Activated gamma-delta T cell treated with anti-CD3 and anti-CD28 coated beads, Interleukin-2, amount 50 U/mL, for 16 hours (primary cell): Measurements from ENCODE around the gene METTL16.
A peak's percentile ranks its signal among the peaks of the same experiment; 100 is the strongest.

Experiments
- DNase-seq: peaks from one replicate; pipeline ENCODE4 v3.0.0-alpha.2; 2020; ENCODE audit warnings: low read depth

METTL16 gene

DNA sequence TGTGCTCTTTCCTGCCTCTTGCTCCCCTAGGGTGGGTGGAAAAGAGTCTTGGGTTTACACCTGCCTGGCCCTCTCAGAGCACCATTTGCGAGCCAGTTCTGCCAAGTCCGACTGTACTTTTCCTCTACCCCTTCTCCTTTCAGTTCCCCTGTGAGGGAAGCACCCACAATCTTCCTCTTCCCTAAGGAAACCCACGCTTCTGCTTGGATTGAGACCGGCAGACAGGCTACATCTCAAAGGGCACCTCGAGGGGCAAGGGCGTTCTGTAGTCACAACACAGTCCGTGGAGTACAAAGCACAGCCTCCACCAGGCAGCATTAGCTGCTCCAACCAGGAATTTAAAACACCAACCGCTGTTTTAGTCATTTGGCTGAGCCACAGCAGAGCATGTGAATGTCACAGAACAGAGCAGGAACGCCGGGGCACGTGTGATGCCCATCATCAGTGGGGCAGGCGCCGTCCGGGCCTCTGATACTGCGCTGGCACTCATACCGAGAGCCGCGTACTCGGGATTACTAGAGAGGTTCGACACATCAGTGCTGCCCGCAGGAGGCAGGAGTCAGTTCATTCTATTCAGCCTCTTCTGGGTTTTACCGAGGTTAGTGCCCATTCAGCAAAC lies 97.1 kb downstream of the METTL16 start:
- DNase-seq, result no peak

DNA sequence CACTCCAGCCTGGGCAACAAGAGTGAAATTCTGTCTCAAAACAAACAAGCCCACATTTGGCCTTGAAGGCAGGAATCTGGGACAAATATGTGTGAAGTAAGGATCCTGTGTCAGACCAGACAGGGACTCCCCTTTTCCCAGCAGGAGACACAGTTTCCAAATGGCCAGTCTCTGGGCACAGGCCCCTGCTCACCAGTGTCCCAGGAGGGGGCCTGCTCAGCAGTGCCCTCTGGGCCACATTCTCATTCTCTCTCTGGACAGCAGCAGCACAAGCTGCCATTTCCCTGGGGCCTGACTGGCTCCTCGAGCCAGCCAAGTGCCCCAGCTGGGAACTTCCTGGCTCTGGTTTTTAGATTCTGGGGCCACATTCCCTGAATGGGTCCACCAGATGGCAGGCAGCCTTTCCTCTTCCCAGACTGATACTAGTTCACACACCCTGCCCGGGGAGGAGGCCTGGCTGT lies 99.1 kb downstream of the METTL16 start:
- DNase-seq, result no peak

DNA sequence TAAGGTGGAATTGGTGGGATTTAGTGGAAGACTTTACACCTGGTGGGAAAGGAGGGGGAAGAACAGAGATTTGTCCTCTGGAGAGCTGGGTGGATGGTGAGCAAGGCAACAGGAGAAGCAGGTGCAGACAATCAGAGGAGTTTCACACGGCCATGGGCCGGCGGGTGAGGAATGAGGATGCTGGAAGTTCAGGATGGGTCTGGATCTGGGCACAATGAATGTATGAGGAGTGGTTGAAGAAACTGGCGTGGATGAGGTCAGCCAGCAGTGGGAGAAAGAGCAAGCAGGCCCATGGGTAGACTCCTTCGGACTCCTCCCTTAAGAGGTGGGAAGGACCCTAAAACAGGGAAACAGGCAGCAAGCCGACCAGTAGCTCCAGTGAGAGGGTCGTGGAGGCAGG lies 100.7 kb downstream of the METTL16 start:
- DNase-seq, result no peak

DNA sequence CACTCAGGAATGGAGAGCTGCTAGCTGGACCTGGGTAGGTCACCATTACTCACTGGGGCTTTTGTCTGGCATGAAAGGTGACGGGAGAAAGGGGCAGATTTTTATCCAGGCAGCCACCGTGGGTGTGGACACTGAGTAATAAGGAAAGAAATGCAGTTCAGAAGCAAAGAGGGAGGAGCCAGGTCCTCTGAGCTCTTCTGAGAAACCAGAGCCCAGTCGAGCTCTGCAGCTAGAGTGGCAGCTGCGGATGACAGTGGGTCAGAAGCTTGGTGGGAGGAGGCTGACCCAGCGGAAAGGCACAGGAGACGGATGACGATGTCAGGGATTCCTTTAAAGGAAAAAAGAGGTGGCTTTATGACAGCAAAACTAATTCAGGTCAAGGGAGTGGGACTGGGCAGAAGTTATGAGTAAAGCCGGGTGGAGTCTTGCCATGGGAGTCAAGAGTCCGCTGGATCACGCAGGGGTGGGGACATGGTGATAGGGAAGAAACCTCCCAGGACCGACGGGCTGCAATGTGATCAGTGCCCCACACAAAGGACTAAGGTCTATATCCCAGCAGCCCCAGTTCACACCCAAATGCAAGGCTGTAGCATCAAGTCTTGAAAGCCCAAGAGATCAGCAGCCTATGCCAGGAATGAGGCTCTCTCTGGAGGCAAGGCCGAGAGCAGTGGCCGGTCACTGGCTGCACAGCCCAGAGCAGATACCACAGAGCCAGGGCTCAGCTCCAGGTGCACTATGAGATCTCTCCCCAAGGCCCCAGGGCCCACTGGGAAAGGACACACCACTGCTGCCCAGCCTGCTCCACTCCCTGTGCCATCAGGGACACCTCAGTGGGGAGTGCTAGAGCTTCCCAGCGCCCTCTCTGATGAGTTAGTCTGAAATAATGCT lies 104.5 kb downstream of the METTL16 start:
- DNase-seq, result no peak

DNA sequence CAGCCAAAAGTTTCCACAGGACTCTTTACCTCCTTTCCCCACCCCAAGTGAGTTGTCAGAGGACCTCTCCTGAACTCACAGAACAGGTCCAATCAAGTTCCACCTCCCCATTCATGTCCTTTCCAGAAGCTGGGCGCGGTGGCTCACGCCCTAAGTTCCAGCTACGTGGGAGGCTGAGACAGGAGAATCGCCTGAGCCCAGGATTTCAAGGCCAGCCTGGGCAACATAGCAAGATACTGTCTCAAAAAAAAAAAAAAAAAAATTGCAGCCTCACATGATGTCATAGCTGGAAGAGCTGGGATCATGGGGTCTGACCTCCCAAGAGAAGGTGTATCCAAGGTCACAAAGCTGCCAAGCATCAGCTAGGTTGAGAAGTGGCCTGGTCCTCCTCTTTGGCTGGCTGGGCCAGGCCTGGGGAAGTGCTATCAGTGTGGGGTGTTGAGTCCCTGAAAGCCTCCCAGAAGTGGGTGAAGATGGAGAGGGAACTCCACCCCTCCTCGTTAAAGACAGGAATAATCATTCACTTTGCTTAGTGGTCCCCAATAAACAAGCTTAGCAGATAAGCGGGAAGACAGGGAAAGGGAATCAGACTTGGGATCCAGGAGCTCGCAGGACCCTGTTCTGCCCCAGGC lies 105.3 kb downstream of the METTL16 start:
- no peak for DNase-seq

DNA sequence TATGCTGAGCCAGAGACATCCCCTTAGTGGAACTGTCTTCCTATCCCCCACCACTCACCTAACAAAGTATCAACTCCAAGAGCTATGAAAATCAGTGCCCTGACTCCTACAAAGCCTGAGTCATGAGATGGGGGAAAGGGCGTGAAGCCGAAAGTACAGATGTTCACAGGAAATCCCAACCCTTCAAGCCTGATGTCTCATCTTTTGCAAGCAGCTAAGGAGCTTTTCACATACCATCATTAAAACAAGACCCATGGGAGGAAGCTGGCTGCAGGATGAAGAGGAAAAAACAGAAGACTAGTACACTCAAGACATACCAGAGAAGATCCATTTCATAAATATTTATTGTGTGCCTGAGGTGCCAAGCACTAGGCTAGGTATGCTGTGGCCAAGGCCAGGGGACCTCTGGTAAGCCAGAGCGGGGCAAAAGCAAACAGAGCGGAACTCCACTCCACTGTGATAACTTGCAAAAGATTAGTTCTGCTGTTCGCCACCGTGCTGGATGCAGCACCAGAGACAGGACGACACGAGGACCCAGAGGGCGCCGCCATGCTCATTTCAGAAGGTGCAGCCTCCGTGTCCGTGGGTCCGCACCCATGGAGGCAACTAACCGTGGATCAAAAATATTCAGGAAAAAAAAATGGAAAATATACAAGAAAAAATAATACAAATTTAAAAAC lies 106.3 kb downstream of the METTL16 start:
- no peak for DNase-seq

DNA sequence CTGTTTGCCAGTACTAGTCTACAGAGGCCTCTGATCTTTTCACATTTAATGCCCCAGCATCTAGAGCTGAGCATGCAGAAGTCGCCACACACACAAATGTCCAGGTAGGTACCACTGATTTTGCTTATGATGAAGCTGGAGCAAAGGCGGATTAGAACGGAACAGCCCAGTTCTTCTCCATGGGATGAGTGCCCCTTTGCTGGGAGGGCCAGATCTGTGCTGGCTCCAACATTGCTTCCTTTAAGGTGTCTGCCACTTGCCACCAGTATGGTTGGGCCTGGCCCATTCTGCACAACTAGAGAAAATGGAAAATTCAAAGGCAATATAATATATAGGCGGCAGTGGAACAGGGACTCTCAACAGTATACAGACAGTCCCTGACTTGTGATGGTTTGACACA lies 108.6 kb downstream of the METTL16 start:
- no peak for DNase-seq

DNA sequence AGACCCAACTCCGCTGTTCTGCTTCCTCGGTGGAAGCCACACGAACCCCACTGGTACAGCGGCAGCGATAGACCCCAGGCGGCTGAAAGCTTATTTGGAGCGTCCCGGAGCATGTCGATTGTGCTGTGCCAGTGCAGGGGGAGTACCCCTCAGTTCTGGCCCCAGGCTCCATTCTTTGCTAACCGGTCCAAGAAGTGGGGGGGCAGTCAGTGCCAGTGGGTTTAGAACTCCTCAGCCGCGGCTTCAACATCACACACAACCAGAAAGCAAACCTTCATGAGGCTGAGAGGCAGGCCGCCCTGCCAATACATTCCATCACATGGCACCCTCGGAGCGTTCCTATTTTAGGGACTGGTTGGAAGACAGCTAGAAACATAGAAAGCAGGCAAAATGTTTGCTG lies 109.1 kb downstream of the METTL16 start:
- DNase-seq, result no peak

DNA sequence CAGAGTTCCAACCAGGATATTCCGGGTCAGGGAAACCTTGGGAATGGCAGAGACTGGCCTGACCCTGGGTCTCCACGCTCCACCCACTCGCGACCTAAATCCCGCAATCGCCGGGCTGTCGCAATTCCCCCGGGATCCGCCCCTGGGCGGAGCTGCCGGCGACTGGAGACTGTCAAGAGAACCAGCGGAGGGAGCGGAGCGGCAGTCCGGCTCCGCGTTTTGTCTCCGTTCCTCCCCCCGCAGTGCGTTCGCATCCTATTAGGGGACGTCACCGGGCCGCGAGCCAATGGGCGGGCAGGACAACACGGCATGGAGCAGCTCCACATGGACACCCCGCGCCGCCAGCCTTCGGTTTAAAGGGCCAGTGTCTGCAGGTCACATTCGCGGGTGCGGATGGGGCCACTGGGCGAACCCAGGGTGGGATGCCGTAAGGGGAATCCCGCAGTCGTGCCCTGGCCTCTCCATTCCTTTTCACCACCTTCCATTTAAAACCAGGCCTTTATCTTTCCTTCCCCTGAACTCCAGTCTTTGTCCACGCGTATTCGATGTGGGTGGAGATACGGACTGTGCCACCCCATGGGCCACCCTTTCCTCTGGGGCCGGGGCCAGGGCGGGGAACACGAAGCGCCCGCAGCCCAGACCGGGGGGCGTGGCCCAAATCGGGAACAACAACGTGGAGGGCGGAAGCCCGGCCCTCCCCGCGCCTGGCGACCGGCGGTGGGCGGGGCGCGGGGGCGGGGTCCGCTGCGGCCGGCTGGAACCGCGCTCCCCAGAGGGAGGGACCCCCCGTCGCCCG lies 110.1 kb downstream of the METTL16 start:
- peak; percentile 100 for DNase-seq

DNA sequence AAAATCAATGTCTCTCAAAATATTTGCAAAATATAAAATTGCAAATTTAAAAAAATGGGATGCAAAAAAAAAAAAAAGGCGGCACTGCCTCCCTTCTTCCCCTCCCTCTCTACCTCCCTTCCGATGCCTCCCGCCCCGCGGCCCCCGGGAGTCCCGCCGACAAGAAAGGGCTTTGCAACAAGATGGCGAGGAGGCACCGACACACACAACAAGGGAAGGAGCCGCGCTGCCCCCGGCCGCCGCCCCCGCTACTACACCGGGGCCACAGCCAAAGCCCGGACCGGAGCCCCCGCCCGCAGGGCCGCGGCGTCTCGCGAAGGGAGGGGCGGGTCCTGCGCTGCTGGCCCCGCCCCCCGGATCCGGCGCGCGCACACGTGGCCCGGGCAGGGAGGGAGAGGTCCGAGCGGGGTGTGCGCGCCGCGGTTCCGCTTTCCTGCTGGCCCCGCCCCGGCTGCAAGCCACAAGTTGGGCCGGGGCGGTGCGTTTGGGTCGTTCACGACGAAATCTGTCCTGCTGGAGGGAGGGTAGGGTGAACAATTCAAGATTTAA lies 110.7 kb downstream of the METTL16 start, which contains the start of gene MNT:
Gene MNT (minus strand): TSS at position 184 of the 549 bp plus-strand sequence. CDS start 348 bp downstream, outside the sequence.
- peak; percentile 91 for DNase-seq

DNA sequence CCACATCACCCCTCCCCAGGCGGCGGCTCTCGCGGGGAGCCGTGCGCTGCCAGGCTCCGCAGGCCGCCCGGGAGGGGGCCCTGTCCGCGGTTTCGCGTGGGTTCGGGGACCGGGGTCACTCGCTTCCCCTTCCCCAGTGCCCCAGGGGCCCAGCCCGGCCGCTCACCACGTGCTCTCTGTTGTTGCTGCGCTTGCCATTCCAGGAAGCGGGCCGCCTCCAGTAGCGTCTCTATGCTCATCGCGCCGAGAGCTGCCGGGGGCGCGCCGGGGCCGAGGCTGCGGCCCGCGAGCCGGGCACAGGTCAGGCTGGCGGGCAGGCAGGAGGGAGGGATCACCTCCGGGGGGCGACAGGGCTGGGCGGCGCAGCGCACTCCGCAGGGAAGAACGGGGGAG lies 111.2 kb downstream of the METTL16 start:
- peak; percentile 51 for DNase-seq

DNA sequence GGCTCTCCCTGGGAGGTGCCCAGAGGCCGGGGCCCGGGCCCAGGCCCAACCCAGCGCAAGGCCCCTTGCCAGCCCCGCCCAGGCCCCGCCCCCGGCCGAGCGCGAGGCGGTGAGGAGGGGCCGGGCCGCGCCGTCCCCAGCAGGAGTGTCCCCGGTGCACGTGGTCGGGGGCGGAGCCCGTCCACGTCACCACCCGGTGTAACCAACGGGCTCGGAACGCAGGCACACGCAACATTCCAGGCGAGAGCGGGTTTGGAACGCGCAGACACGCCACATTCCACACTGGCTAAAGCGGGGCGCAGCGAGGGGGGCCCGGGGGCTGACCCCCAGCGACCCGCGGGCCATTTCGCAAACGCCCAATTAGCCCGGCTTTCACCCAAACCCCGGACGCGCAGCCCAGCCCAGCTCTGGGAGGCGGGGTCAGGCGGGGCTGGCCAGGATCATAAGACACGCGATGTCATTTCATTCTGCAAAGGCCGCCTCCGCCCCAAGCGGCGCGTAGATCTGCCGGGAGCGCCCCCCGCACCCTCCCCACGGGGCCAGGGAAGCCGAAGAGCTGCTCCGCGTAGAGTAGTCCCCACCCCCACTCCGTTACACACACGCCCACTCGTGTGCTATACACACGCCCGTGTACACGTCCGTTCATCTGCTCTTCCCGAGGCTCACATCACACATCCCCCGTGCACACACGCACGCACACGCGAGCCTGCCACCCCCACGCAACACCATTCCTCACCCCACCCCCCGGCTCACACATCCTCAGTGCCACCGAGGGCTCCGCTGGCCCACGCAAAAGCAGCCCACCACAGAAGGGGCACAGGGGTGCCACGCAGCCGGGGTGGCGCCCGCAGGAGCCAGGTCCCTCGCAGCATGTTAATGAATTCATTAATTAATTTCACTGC lies 111.9 kb downstream of the METTL16 start:
- DNase-seq, result peak; percentile 84

DNA sequence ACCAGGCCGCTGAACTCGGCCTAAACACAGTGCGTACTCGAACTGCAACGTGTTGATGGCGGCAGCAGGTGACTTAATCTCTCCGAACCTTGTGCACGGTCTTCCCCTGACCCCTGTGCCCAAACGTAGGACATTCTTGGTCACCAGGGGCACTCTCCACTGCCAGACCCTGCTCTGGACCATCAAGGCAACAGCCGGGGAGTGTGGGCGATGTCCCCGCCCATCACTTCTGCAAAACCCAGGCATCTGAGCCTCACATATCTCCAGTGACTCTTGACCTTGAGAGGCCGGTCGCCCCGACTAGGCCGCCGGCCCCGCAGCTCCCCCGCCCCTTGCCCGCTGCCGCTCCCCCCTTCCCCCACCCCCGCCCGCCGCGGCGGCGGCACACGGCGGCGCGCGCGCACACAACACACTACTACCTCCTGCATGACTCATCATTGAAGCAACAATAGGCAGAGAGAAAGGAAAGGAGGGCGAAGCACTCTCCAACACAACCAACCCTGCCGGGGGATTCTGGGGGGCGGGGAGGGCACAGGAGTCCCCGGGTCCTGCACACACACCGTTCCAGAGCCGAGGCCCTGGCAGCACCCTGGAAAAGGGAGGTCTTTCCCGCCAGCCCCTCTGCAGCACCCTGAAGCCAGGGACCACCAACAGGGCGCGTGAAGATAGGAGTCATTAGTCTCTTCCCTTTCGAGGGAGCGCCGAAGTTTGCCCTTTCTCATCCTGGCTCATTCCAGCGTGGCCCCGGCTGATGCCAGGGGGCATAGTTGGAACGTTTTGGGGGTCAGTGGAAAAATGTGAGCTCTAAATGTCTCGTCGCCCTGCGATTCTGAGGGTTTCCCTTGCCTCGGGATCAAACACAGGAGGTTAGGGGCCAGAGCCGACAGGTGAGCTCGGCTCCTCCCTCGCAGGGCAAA lies 112.8 kb downstream of the METTL16 start:
- DNase-seq, result peak; percentile 43

DNA sequence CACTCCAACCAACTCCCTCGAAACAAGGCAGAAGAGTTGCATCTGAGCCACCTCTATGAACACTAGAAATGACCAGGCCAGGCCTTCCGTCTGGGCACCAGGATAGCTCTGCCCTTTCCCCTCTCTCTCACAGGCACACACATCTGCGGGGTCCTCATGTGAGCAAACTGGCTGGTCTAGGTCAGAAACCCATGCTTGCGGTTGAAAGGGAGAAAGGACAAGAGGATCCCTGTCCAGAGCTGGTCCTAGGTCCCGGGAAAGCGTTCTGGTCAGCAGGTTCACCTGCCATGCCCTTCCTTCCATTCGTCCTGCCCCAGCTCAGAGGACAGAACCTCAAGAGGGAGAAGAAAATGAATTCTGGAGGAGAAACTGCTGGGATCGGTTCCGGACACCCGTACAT lies 113.5 kb downstream of the METTL16 start:
- DNase-seq, result no peak

DNA sequence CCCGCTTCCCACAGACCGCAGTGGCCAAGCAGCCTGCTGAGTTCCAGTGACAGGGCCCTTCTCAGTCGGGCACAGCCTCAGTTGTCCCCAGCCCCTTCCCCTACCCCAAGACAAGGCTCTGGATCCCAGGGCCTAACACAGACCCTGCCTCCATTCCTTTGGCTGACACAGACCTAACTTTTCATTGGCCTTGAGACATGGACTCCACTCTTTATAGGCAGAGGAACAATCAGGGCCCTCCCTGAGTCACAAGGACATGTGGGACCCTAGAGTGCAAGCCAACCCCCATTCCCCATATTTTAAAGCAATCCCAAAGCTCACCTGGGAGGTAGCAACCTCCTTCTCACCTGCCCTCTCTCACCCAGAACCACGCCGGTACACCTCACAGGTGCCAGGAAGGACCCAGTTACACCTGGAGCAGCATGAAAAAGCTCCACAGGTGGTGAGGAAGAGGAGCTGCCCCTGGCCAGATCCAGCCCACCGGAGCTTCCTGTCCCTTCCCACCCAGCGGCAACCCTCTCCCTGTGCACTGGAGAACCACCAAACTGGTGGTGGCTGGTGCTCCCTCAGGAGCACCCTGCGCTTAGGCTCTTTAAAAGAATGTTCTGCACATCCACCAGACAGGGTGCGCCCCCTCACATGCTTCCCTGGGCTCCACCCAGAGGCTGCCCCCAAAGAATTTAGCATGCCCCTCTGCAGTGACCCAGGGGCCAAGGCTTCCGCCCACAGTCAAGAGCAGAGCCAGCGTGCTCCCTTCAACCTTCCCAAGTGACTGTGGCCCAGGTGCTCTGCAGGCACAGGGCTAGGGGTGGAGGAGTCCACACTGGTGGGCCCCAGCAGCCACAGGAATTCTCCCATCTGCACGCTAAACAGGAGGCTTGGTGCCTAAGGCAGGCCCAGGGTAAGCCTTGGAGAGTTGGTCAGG lies 114.2 kb downstream of the METTL16 start:
- DNase-seq, result no peak

DNA sequence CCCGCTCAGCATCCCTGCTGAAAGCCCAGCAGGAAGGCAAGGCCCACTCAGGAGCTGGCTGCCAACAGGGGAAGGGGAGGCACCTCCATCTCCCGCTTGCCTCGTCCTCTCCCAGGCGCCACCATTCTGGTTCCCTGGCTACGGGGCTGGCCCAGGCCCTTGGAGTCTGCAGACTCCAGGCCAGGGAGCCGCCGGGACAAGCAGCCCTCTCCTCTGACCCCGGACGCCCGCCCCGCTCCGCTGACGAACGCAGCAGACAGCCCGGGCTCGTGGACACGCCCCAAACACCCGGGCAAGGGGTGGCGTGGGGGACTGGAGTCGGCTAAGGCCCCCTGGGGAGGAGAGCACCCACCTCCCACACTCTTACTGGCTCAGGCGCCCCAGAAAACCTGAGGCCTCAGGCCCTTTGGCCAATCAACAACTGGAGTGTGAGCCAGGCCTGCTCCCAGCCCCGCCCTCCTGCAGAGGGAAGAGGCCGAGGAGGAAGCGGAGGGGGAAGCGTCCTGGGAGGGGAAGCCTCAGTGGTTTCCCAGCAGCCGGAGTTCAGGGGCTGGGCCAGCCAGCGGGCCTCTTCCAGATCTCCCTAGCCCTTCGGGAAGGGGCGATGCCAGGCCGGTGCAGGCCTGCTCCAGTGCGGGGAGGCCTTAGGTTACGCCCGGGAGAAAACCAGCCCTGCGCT lies 115.0 kb downstream of the METTL16 start:
- DNase-seq, result no peak

DNA sequence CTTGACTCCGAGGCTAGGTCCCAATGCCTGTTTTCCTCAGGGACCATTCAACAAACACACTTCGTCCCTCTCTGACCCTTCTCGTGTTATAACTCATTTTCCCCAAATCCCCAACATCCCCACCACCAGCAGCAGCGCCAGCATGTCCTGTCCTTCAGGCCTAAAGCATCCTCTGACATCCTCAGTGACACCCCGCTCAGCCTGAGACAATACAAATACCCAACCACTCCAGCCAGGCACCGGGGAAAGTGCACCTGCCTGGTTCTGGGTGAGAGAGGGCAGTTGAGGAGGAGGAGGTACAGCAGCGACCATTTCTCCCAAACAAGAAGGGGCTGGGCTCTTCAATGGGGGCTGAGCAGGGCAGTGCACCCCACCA lies 115.5 kb downstream of the METTL16 start:
- no peak for DNase-seq
